ENCODE measurements around the gene ALKBH3. TPM values are rescaled to one million over a fixed set of nuclear protein-coding genes. Genes with fewer than 3 reads are reported as not detected.
A peak's percentile ranks its signal among the peaks of the same experiment; 100 is the strongest.

The ALKBH3 gene
- total RNA-seq, 1 experiment from 2014 or later, result 18.8 TPM

- no peaks in the 10 kb centered on the region for H3K23me2 ChIP-seq (ENCODE audit: insufficient read length, low read depth, low read length, poor library complexity, severe bottlenecking)
- H2BK20ac ChIP-seq (ENCODE audit: low read depth, low read length, poor library complexity, severe bottlenecking), result no peak overlapping the region
- H3K79me2 ChIP-seq (ENCODE audit: insufficient read depth, low read length), result no peaks in the 10 kb centered on the region
- H2AFZ ChIP-seq (ENCODE audit: low read length), result no peak overlapping the region
- H3K4me3 Mint-ChIP-seq, result no peak overlapping the region
- no peak overlapping the region for H3K23ac ChIP-seq (ENCODE audit: insufficient read length, low read depth, low read length)
- no peak overlapping the region for H2BK5ac ChIP-seq (ENCODE audit: insufficient read length, low read length)
- no peak overlapping the region for H2BK15ac ChIP-seq (ENCODE audit: low read depth, low read length)
- WGBS (ENCODE audit: extremely low coverage, insufficient read length, low lambda C conversion rate), result no CpG with 5 or more reads among the region's 7 CpGs
- H3K36me3 Mint-ChIP-seq (ENCODE audit: insufficient read depth in 1 of 3, low read depth in 3 of 3), result peaks cover 0 to 21% (median 9%) of the 10 kb centered on the region in 3 experiments; a peak in 5 of 7 replicates
- no peak overlapping the region for H2AK5ac ChIP-seq (ENCODE audit: insufficient read length, low read length)
- H4K91ac ChIP-seq (ENCODE audit: insufficient read length, low read depth, low read length), result no peak overlapping the region
- H3K4me1 ChIP-seq (ENCODE audit: insufficient read depth, low read length), result peaks cover 18% of the 10 kb centered on the region
- H3K27me3 ChIP-seq (ENCODE audit: insufficient read depth, low read length), result no peaks in the 10 kb centered on the region
- H3K27ac Mint-ChIP-seq, result peak overlapping the region; percentile 55 to 96 (median 83)
- no peak overlapping the region for H4K5ac ChIP-seq (ENCODE audit: insufficient read length, low read depth, low read length)
- H3K18ac ChIP-seq (ENCODE audit: insufficient read length, low read depth, low read length), result peak overlapping the region; percentile 61
- no peak overlapping the region for H3K4ac ChIP-seq (ENCODE audit: low read depth, low read length)
- no peak overlapping the region for H4K8ac ChIP-seq (replicated peaks; ENCODE audit: insufficient read length, low read depth, low read length)
- H3K79me1 ChIP-seq (ENCODE audit: insufficient read depth, low read depth, low read length, poor library complexity, severe bottlenecking), result no peaks in the 10 kb centered on the region
- H3K27ac ChIP-seq (ENCODE audit: insufficient read length, low read depth, low read length), result peak overlapping the region; percentile 78
- H3K14ac ChIP-seq (ENCODE audit: insufficient read depth, low read length), result no peak overlapping the region
- peaks cover 10 to 11% of the 10 kb centered on the region in 2 experiments; a peak in 4 of 5 replicates for H3K9me3 Mint-ChIP-seq
- H3K4me1 Mint-ChIP-seq, result peaks cover 78 to 84% of the 10 kb centered on the region in 2 experiments
- no peaks in the 10 kb centered on the region for H3K9me3 ChIP-seq (ENCODE audit: control insufficient read depth, low read depth, low read length)
- DNase-seq, result peak; percentile 74
- H2BK120ac ChIP-seq (ENCODE audit: low read depth, low read length, poor library complexity, severe bottlenecking), result no peak overlapping the region
- H3T11ph ChIP-seq (ENCODE audit: low read length), result no peak overlapping the region
- TF ChIP-seq, protein P1, sequence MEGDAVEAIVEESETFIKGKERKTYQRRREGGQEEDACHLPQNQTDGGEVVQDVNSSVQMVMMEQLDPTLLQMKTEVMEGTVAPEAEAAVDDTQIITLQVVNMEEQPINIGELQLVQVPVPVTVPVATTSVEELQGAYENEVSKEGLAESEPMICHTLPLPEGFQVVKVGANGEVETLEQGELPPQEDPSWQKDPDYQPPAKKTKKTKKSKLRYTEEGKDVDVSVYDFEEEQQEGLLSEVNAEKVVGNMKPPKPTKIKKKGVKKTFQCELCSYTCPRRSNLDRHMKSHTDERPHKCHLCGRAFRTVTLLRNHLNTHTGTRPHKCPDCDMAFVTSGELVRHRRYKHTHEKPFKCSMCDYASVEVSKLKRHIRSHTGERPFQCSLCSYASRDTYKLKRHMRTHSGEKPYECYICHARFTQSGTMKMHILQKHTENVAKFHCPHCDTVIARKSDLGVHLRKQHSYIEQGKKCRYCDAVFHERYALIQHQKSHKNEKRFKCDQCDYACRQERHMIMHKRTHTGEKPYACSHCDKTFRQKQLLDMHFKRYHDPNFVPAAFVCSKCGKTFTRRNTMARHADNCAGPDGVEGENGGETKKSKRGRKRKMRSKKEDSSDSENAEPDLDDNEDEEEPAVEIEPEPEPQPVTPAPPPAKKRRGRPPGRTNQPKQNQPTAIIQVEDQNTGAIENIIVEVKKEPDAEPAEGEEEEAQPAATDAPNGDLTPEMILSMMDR (conservative IDR thresholded peaks at IDR 0.05), result no peak
- no peak overlapping the region for H2BK12ac ChIP-seq (ENCODE audit: insufficient read length, low read depth, low read length)
- no peaks in the 10 kb centered on the region for H4K20me1 ChIP-seq (ENCODE audit: control insufficient read depth, insufficient read depth, insufficient read length)
- no peaks in the 10 kb centered on the region; the same call in 1 of the 2 replicates for H3K27me3 Mint-ChIP-seq (ENCODE audit: low read depth)
- peak overlapping the region; percentile 20 for H3K4me2 ChIP-seq (ENCODE audit: insufficient read depth, insufficient read length, low read length)
- H3K56ac ChIP-seq (ENCODE audit: insufficient read length, low read depth, low read length), result no peak overlapping the region
- no peak overlapping the region for H3K9ac ChIP-seq (ENCODE audit: extremely low read depth, insufficient read length, low read length)
These were observed 73.6 kb downstream of the ALKBH3 start for GRCh38 chr11:43954241-43954640.

All from H9 (cell line).